Choroid plexus epithelial cell (primary cell): ENCODE data around the gene KRT31.
A peak's percentile ranks its signal among the peaks of the same experiment; 100 is the strongest.

Source experiments
- DNase-seq: peaks from one replicate; pipeline ENCODE4 v3.0.0-alpha.2; 2010; ENCODE audit warnings: low read depth
- H3K4me3 ChIP-seq: 2 replicates; pipeline ENCODE4 v1.5.1; 2011; ENCODE audit warnings: low read depth, mild to moderate bottlenecking, control low read depth, low read length, moderate library complexity
- CTCF ChIP-seq: conservative IDR thresholded peaks from 2 replicates; pipeline ENCODE4 v1.5.1; 2011; ENCODE audit warnings: low read depth, mild to moderate bottlenecking, control low read depth, inconsistent platforms, low read length, moderate library complexity

KRT31 gene

DNA sequence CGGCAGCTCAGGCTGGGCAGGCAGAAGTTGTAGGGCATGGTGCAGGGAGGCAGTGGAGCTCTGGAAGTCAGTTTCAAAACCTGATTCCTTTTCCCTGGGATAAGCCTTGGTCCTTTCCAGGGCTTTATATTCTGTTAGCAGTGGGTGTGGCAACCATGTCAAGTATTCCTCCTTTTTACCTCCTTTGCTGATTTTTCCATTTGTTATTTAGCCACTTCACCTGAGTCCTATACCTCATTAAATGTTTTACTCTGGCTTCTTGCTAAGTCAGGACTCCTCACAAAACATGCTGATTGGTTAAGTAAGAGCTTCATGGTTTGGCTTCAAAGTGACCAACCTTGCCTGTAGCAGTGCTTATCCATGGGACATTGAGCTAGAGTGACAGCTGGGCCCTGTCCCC is 27.7 kb downstream of the KRT31 start, which contains the start of gene KRT33B:
KRT33B (minus strand) TSS at position 101 of the 400 bp plus-strand sequence; CDS start at position 38, 63 bp downstream.
- DNase-seq = no peak
- no peak for TF ChIP-seq CTCF
- no peak within 1 kb of the TSS for H3K4me3 ChIP-seq

GRCh38 chr17:41369023-41369422 is 28.4 kb downstream of the KRT31 start:
- H3K4me3 ChIP-seq = no peak overlapping the region
- no peak for DNase-seq
- no peak for TF ChIP-seq CTCF

DNA sequence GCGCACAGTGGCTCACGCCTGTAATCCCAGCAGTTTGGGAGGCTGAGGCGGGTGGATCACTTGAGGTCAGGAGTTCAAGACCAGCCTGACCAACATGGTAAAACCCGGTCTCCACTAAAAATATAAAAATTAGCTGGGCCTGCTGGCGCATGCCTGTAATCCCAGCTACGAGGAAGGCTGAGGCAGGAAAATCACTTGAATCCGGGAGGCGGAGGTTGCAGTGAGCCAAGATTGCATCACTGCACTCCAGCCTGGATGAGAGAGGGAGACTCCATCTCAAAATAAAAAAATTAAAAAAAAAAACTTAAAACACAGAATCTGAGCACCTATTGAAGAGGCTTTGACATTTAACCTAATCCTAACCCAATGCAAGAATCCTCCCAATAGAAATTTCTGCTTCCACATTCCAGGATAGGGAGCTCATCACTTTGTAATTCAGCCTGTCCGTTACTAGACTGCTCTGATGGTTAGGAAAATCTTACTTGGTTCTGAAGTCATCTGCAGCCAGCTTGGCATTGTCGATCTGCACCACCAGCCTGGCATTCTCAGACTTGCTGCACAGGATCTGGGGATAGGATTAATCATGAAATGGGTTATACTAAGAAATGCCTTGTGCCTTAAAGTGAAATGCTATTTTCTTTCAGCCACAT is 29.9 kb downstream of the KRT31 start:
- DNase-seq = peak; percentile 50
- TF ChIP-seq CTCF = no peak
- no peak overlapping the region for H3K4me3 ChIP-seq

DNA sequence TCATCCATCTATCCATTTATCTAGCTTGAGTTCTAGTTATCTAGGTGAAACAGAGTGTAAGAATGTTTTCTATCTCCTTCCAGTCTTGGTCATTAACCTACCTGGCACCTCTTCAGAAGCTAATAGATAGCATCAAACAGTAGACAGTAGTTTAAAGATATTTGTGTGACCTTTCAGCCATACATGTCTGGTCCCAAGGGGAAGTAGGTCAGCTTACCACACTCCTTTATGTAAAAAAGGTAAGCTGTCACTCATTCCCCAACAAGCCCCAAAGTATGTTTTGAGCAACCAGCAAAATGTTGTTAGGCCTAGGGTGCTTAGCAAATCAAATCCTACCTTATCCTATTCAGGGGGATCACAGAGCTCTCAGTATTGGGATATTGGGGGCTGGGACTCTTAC is 31.3 kb downstream of the KRT31 start:
- TF ChIP-seq CTCF = no peak
- no peak for DNase-seq
- H3K4me3 ChIP-seq = no peak overlapping the region

GRCh38 chr17:41363881-41364280 is 33.5 kb downstream of the KRT31 start:
- DNase-seq = no peak
- no peak overlapping the region for H3K4me3 ChIP-seq
- no peak for TF ChIP-seq CTCF

GRCh38 chr17:41360296-41360995 is 37.0 kb downstream of the KRT31 start:
- peak; percentile 41 for DNase-seq
- no peak for TF ChIP-seq CTCF
- no peak overlapping the region for H3K4me3 ChIP-seq

- no peak overlapping the region for H3K4me3 ChIP-seq
- no peak for DNase-seq
- TF ChIP-seq CTCF = no peak
Measured at GRCh38 chr17:41354536-41354935, 42.9 kb downstream of the KRT31 start.
